Muscle layer of duodenum (tissue), 2 donors: ENCODE results near the gene RALGDS.

ENCODE experiments used
- H3K27ac ChIP-seq: one replicate; pipeline ENCODE4 v1.7.0; 2013; ENCODE audit warnings: mild to moderate bottlenecking, low read length
- H3K27me3 ChIP-seq: one replicate; pipeline ENCODE4 v1.7.0; 2013; ENCODE audit warnings: low read depth, mild to moderate bottlenecking, control low read depth, low read length
- H3K36me3 ChIP-seq, 2 donors: one replicate each; pipeline ENCODE4 v1.7.0; 2013; ENCODE audit warnings: low read length in 2 of 2, control low read depth in 1 of 2, mild to moderate bottlenecking in 1 of 2; ENCODE audit not compliant: insufficient read depth in 2 of 2, control insufficient read depth in 1 of 2
- H3K4me1 ChIP-seq, 2 donors: one replicate each; pipeline ENCODE4 v1.7.0; 2013; ENCODE audit warnings: low read length in 2 of 2, mild to moderate bottlenecking in 2 of 2, control low read depth in 1 of 2, moderate library complexity in 1 of 2; ENCODE audit not compliant: insufficient read depth in 2 of 2, control insufficient read depth in 1 of 2
- H3K4me3 ChIP-seq, 2 donors: one replicate each; pipeline ENCODE4 v1.7.0; 2013; ENCODE audit warnings: low read length in 2 of 2, low read depth in 1 of 2, mild to moderate bottlenecking in 1 of 2
- H3K9me3 ChIP-seq, 2 donors: one replicate each; pipeline ENCODE4 v1.7.0; 2013; ENCODE audit warnings: low read length in 2 of 2, control low read depth in 1 of 2, mild to moderate bottlenecking in 1 of 2; ENCODE audit not compliant: control insufficient read depth in 1 of 2
- donor health status: healthy.

Gene RALGDS

GRCh38 chr9:133055788-133056420, 65.1 kb downstream of the RALGDS start:
- Histone ChIP-seq H3K4me1 (no peaks in the 10 kb centered on the region), H3K9me3 (no peaks in the 10 kb centered on the region), H3K27ac (no peak overlapping the region), H3K4me3 (no peak overlapping the region), H3K36me3 (peaks cover 25 to 74% of the 10 kb centered on the region in 2 donors), H3K27me3 (no peaks in the 10 kb centered on the region)

- Histone ChIP-seq H3K27ac (no peak overlapping the region), H3K27me3 (no peaks in the 10 kb centered on the region), H3K36me3 (peaks cover 30 to 83% of the 10 kb centered on the region in 2 donors), H3K4me1 (no peaks in the 10 kb centered on the region), H3K4me3 (no peak overlapping the region), H3K9me3 (no peaks in the 10 kb centered on the region)
Measured at GRCh38 chr9:133054966-133055365, 66.1 kb downstream of the RALGDS start.

DNA sequence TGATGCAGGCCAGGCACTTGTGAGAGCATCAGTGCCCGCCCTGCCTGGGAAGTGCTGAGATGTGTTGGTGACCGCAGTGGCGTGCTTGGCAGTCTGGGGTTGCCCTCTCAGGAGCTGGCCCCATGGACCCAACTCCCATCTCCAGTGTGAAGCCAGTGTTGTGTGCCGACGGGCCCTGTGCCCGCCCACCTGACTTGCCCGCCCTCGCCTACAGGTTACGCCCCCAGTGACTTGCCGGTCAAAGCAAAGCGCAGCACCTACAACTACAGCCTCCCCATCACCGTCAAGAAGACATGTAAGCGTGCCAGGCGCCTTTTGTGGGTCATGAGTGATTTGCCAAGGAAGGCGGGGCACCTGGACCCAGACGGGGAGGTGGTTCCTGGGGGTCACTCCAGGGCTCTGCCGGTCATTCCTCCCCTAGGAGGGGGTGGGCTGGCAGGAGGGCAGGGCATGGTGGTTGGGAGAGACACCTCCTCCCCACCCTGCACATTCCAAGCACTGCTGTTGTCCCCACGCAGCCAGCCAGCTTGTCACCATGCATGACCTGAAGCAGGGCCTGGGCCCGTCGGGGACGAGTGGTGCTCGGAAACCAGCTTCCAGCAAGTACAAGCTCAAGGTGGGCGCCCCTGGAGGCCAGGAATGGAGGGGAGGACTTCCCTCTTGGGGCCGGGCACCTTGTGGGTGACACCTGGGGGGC, 66.7 kb downstream of the RALGDS start:
- no peak overlapping the region for H3K4me3 ChIP-seq
- no peaks in the 10 kb centered on the region for H3K4me1 ChIP-seq
- H3K27ac ChIP-seq: no peak overlapping the region
- no peaks in the 10 kb centered on the region for H3K27me3 ChIP-seq
- no peaks in the 10 kb centered on the region for H3K9me3 ChIP-seq
- peaks cover 30 to 89% of the 10 kb centered on the region in 2 donors for H3K36me3 ChIP-seq

- H3K27me3 ChIP-seq: no peaks in the 10 kb centered on the region
- peaks cover 26 to 91% of the 10 kb centered on the region in 2 donors for H3K36me3 ChIP-seq
- H3K9me3 ChIP-seq: no peaks in the 10 kb centered on the region
- no peak overlapping the region for H3K4me3 ChIP-seq
- H3K4me1 ChIP-seq: no peaks in the 10 kb centered on the region
- no peak overlapping the region for H3K27ac ChIP-seq
Measured at GRCh38 chr9:133051966-133052539, 69.0 kb downstream of the RALGDS start.

- H3K36me3 ChIP-seq: peaks cover 27 to 91% of the 10 kb centered on the region in 2 donors
- no peak overlapping the region for H3K4me3 ChIP-seq
- H3K27me3 ChIP-seq: no peaks in the 10 kb centered on the region
- no peaks in the 10 kb centered on the region for H3K4me1 ChIP-seq
- H3K9me3 ChIP-seq: no peaks in the 10 kb centered on the region
- no peak overlapping the region for H3K27ac ChIP-seq
Measured at GRCh38 chr9:133051281-133051900, 69.6 kb downstream of the RALGDS start.

DNA sequence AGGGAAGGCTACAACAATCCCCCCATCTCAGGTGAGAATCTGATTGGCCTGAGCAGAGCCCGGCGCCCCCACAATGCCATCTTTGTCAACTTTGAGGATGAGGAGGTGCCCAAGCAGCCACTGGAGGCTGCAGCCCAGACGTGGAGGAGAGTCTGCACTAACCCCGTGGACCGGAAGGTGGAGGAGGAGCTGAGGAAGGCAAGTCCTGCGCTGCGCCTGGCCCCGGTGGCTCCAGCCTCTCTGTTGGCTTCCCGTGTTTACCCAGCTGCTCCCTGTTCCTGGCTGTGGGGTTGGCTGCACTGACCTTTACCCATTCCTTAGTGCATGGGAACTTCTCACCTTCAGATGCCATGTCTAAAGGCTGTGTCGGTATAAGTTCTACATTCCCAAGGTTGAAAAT, 70.3 kb downstream of the RALGDS start:
- Histone ChIP-seq H3K27me3 (no peaks in the 10 kb centered on the region), H3K4me3 (no peak overlapping the region), H3K4me1 (no peaks in the 10 kb centered on the region), H3K27ac (no peak overlapping the region), H3K36me3 (peaks cover 24 to 91% of the 10 kb centered on the region in 2 donors), H3K9me3 (no peaks in the 10 kb centered on the region)

DNA sequence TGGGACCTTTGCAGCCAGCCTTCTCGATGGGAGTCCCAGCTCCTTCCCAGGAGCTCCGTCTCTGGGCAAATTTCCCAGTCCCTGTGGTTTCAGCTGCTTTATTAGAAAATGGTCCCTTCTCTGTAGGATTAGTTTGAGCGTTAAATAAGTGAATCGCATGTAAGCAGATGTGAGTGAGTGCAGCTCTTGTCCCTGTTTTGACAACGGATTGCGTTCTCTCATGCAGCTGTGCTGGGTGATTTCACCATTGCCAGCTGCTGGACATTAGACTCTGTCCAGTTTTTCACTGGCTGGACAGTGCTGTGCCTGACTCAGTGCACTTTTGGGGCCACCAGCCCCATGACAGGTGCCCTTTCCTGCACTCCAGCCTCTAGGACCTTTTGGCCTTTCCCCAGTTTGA, 70.9 kb downstream of the RALGDS start:
- Histone ChIP-seq H3K9me3 (no peaks in the 10 kb centered on the region), H3K4me3 (no peak overlapping the region), H3K4me1 (no peaks in the 10 kb centered on the region), H3K27ac (no peak overlapping the region), H3K27me3 (no peaks in the 10 kb centered on the region), H3K36me3 (peaks cover 28 to 88% of the 10 kb centered on the region in 2 donors)

DNA sequence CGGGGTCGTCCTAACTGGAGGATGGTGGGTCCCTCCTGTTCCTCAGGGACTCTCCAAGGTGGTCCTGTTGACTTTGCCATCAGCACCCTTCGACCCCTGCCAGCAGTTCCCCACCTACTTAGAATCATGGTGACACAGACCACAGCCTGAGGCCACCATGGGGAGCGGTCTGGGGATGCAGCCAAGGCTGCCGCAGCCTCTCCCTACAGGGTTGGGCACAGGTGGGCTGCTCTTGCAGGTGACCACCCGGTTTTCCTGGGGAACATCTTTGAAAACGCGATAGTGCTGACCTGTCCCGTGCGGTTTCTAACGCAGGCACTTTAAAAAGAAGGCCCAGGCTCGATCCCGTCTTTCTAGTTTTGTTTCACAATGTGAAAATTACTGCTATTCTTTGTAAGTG, 72.0 kb downstream of the RALGDS start:
- no peak overlapping the region for H3K27ac ChIP-seq
- no peaks in the 10 kb centered on the region for H3K4me1 ChIP-seq
- peaks cover 37 to 88% of the 10 kb centered on the region in 2 donors for H3K36me3 ChIP-seq

GRCh38 chr9:133048595-133048994, 72.4 kb downstream of the RALGDS start:
- H3K9me3 ChIP-seq: no peaks in the 10 kb centered on the region
- H3K27ac ChIP-seq: no peak overlapping the region
- H3K27me3 ChIP-seq: no peaks in the 10 kb centered on the region
- no peak overlapping the region for H3K4me3 ChIP-seq
- peaks cover 34 to 88% of the 10 kb centered on the region in 2 donors for H3K36me3 ChIP-seq
- H3K4me1 ChIP-seq: no peaks in the 10 kb centered on the region

More for the DNA sequence above, 72.0 kb downstream of the RALGDS start:
- no peak overlapping the region for H3K4me3 ChIP-seq
- no peaks in the 10 kb centered on the region for H3K9me3 ChIP-seq
- H3K27me3 ChIP-seq: no peaks in the 10 kb centered on the region
